Activated CD8-positive, alpha-beta T cell treated with anti-CD3 and anti-CD28 coated beads for 36 hours (primary cell): ENCODE measurements around the gene GRID1. TPM values are rescaled to one million over a fixed set of nuclear protein-coding genes. Genes with fewer than 3 reads are reported as not detected.
A peak's percentile ranks its signal among the peaks of the same experiment; 100 is the strongest.

Source experiments
- ATAC-seq: fragments of 200-7000 bp; cut with Tn5 transposase; one replicate; pipeline ENCODE4 v1.10.0; 2021; ENCODE audit warnings: mild to moderate bottlenecking, moderate library complexity
- CTCF ChIA-PET: fragments of 350-600 bp; sonication (Branson Sonifier 250); formaldehyde crosslinking; loops from one replicate; lab custom pipeline; 2021; ENCODE audit warnings: antibody characterized with exemption; lab: Charles Lee
- POLR2A ChIA-PET: fragments of 350-600 bp; sonication (Branson Sonifier 250); formaldehyde crosslinking; loops from one replicate; lab custom pipeline; 2021; ENCODE audit warnings: antibody characterized with exemption; lab: Charles Lee
- DNase-seq: peaks from one replicate; pipeline ENCODE4 v3.0.0-alpha.2; 2020
- H3K27ac Mint-ChIP-seq: one replicate; pipeline ENCODE4 v1.8.0; 2021; ENCODE audit warnings: mild to moderate bottlenecking, mixed read lengths
- H3K27me3 Mint-ChIP-seq: one replicate; pipeline ENCODE4 v1.8.0; 2021; ENCODE audit warnings: mixed read lengths
- H3K36me3 Mint-ChIP-seq: one replicate; pipeline ENCODE4 v1.8.0; 2021; ENCODE audit warnings: low read depth, mixed read lengths
- H3K4me1 Mint-ChIP-seq: one replicate; pipeline ENCODE4 v1.8.0; 2021; ENCODE audit warnings: low read depth, mixed read lengths
- H3K4me3 Mint-ChIP-seq: one replicate; pipeline ENCODE4 v1.8.0; 2021; ENCODE audit warnings: mild to moderate bottlenecking, moderate library complexity, mixed read lengths
- H3K9me3 Mint-ChIP-seq: one replicate; pipeline ENCODE4 v1.8.0; 2021; ENCODE audit warnings: mixed read lengths
- intact Hi-C: fragments of 100-400 bp; cut with micrococcal nuclease; formaldehyde crosslinking; loops from one replicate; pipeline ENCODE4 v1.10.0; 2022
- total RNA-seq, 2 experiments: library from RNA; stranded (reverse); gene quantifications; one replicate each; pipeline ENCODE4 v1.2.3, GENCODE V29; 2021
- TF ChIP-seq, protein P1 (sequence below): fragments of 200-600 bp; IDR thresholded peaks from one replicate; pipeline ENCODE4 v1.8.0; 2022; ENCODE audit warnings: antibody characterized with exemption, mild to moderate bottlenecking

Gene GRID1
- total RNA-seq, 2 experiments from 2014 or later, result not detected

- no peaks in the 10 kb centered on the region for H3K36me3 Mint-ChIP-seq
- H3K4me3 Mint-ChIP-seq, result no peak overlapping the region
- intact Hi-C loops, result no loop called here
- POLR2A ChIA-PET, result no interaction called here
- no peak for DNase-seq
- no peaks in the 10 kb centered on the region for H3K4me1 Mint-ChIP-seq
- TF ChIP-seq, protein P1, sequence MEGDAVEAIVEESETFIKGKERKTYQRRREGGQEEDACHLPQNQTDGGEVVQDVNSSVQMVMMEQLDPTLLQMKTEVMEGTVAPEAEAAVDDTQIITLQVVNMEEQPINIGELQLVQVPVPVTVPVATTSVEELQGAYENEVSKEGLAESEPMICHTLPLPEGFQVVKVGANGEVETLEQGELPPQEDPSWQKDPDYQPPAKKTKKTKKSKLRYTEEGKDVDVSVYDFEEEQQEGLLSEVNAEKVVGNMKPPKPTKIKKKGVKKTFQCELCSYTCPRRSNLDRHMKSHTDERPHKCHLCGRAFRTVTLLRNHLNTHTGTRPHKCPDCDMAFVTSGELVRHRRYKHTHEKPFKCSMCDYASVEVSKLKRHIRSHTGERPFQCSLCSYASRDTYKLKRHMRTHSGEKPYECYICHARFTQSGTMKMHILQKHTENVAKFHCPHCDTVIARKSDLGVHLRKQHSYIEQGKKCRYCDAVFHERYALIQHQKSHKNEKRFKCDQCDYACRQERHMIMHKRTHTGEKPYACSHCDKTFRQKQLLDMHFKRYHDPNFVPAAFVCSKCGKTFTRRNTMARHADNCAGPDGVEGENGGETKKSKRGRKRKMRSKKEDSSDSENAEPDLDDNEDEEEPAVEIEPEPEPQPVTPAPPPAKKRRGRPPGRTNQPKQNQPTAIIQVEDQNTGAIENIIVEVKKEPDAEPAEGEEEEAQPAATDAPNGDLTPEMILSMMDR, result no peak
- no peak for ATAC-seq
- no peak overlapping the region for H3K27ac Mint-ChIP-seq
- CTCF ChIA-PET, result no interaction called here
- peaks cover 3% of the 10 kb centered on the region for H3K27me3 Mint-ChIP-seq
- H3K9me3 Mint-ChIP-seq, result no peaks in the 10 kb centered on the region
Observed at GRCh38 chr10:86353506-86354485, 12.8 kb downstream of the GRID1 start.

DNA sequence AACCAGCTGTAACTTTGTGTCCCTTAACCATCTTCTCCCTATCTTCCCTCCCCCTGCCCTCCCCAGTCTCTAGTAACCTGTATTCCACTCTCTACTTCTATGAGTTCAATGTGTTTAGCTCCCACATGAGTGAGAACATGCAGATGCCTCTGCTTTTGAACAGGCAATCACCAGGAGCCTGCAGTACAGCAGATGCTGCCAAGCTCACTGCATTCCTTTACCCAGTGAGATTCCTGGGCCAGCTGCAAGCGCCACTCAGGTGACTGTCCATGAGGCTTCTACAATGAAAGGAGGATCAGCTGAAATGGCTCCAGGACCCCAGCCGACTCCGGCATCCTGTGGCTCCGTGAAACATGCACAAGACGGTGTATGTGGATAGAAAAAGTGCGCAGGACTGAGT is 15.7 kb downstream of the GRID1 start:
- Mint-ChIP-seq H3K4me1 (no peaks in the 10 kb centered on the region), H3K27me3 (peaks cover 3% of the 10 kb centered on the region), H3K4me3 (no peak overlapping the region), H3K36me3 (no peaks in the 10 kb centered on the region), H3K27ac (no peak overlapping the region), H3K9me3 (no peaks in the 10 kb centered on the region)
- TF ChIP-seq, protein P1, result no peak
- intact Hi-C loops, result no loop called here
- ChIA-PET POLR2A (no interaction called here), CTCF (no interaction called here)
- ATAC-seq (no peak), DNase-seq (no peak)

- CTCF ChIA-PET, result interaction anchor here (0.9 kb wide), 1 partner anchor 24 kb away, joined by 3 read pairs; no protein-coding TSS in a partner anchor
Observed at GRCh38 chr10:86349940-86350630, 16.5 kb downstream of the GRID1 start.

GRCh38 chr10:86349474-86349873 is 17.1 kb downstream of the GRID1 start:
- no peak overlapping the region for H3K27ac Mint-ChIP-seq
- CTCF ChIA-PET, result interaction anchor here (0.9 kb wide), 1 partner anchor 23 kb away, joined by 3 read pairs; no protein-coding TSS in a partner anchor
- peak; percentile 37 for ATAC-seq

More at GRCh38 chr10:86349940-86350630, 16.5 kb downstream of the GRID1 start:
- Mint-ChIP-seq H3K27me3 (peaks cover 2% of the 10 kb centered on the region), H3K36me3 (no peaks in the 10 kb centered on the region), H3K27ac (no peak overlapping the region), H3K4me3 (no peak overlapping the region), H3K4me1 (no peaks in the 10 kb centered on the region), H3K9me3 (no peaks in the 10 kb centered on the region)
- TF ChIP-seq, protein P1, result no peak
- intact Hi-C loops, result no loop called here
- POLR2A ChIA-PET, result no interaction called here
- ATAC-seq, result no peak
- no peak for DNase-seq

More at GRCh38 chr10:86349474-86349873, 17.1 kb downstream of the GRID1 start:
- Mint-ChIP-seq H3K9me3 (no peaks in the 10 kb centered on the region), H3K4me3 (no peak overlapping the region), H3K4me1 (no peaks in the 10 kb centered on the region), H3K36me3 (no peaks in the 10 kb centered on the region), H3K27me3 (no peaks in the 10 kb centered on the region)
- POLR2A ChIA-PET, result no interaction called here
- intact Hi-C loops, result no loop called here
- DNase-seq, result peak; percentile 16
- TF ChIP-seq, protein P1, result no peak
